ENCODE results near the gene ENPP1. TPM values are rescaled to one million over a fixed set of nuclear protein-coding genes. Genes with fewer than 3 reads are reported as not detected.
"Not testable (repeated sequence)": the region's sequence is repeated elsewhere in the genome, so short reads cannot be mapped to it uniquely, and the experiment has no call there.

The ENPP1 gene
- total RNA-seq, 1 experiment from 2014 or later = 26.5 TPM

- peak; percentile 88 for DNase-seq (ENCODE audit: low read depth)
These were observed 107.3 kb downstream of the ENPP1 start for GRCh38 chr6:131914967-131915751.

GRCh38 chr6:131916091-131916796, 108.4 kb downstream of the ENPP1 start:
- not testable (repeated sequence) for DNase-seq (ENCODE audit: low read depth)

GRCh38 chr6:131916847-131917246, 109.0 kb downstream of the ENPP1 start:
- DNase-seq (ENCODE audit: low read depth) = no peak

GRCh38 chr6:131917318-131917717, 109.5 kb downstream of the ENPP1 start:
- DNase-seq (ENCODE audit: low read depth) = peak; percentile 96

GRCh38 chr6:131917763-131918649, 110.2 kb downstream of the ENPP1 start:
- DNase-seq (ENCODE audit: low read depth) = peak; percentile 44

GRCh38 chr6:131918650-131919355, 111.0 kb downstream of the ENPP1 start:
- DNase-seq (ENCODE audit: low read depth) = no peak

GRCh38 chr6:131920656-131921055, 112.8 kb downstream of the ENPP1 start:
- DNase-seq (ENCODE audit: low read depth) = no peak

GRCh38 chr6:131923356-131923755, 115.5 kb downstream of the ENPP1 start:
- peak; percentile 72 for DNase-seq (ENCODE audit: low read depth)

- peak; percentile 67 for DNase-seq (ENCODE audit: low read depth)
These were observed 117.2 kb downstream of the ENPP1 start for GRCh38 chr6:131924881-131925474.

GRCh38 chr6:131929264-131929663, 121.4 kb downstream of the ENPP1 start:
- no peak for DNase-seq (ENCODE audit: low read depth)

GRCh38 chr6:131929976-131930375, 122.2 kb downstream of the ENPP1 start:
- DNase-seq (ENCODE audit: low read depth) = no peak

- no peak for DNase-seq (ENCODE audit: low read depth)
These were observed 123.4 kb downstream of the ENPP1 start for GRCh38 chr6:131931063-131931750.

- no peak for DNase-seq (ENCODE audit: low read depth)
These were observed 128.3 kb downstream of the ENPP1 start for GRCh38 chr6:131936156-131936555.

GRCh38 chr6:131937226-131937625, 129.4 kb downstream of the ENPP1 start:
- DNase-seq (ENCODE audit: low read depth) = no peak

GRCh38 chr6:131937703-131938631, 130.1 kb downstream of the ENPP1 start:
- DNase-seq (ENCODE audit: low read depth) = peak; percentile 85
